Epidermal melanocyte (primary cell): Measurements from ENCODE around the gene NBEA.
"Not testable (repeated sequence)": the region's sequence is repeated elsewhere in the genome, so short reads cannot be mapped to it uniquely, and the experiment has no call there.

ENCODE experiments used
- DNase-seq: peaks from one replicate; pipeline ENCODE4 v3.0.0; 2011; ENCODE audit warnings: low spot score; ENCODE audit not compliant: insufficient read length

Gene NBEA

GRCh38 chr13:35387682-35388250 lies 445.7 kb downstream of the NBEA start:
- no peak for DNase-seq

DNA sequence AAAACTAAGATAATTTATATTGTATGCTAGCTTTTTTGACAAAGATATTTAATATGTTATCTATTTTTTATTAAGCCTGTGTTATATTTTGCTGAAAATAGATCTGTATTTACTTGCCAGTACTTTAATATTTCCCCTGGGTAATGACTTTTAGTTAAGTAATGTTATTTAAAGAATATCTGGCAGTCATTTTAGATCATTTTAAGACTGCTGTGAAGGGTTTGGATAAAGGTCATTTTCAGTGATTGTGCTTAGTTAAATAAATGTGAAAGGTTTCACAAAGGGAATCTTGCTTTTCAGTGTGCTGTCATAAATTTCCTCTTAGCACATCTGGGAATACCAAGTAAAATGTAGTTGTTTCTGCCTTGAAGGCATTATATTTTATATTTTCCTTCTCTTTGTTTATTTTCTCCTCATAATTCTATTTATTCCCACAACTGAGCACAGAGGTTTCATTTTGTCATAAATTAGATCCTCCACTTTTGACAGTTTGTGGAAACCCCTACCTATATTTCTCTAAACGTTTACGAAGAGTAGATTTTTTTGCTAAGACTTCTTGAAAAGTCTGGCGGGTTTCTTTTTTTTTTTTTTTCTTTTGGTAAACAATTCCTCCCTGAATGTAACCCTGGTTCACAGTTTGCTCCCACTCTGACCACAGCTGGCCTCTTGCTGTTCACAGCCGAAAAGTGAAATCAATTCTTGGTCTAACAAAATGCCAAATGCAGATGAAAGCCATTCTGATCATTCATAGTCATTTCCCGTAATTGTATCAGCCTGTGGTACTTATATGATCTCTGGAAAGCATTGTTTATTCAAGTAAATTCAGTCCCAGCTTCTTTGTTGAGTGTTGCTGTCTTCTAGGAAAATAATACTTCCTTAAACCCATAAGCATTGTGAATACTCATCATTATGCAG lies 446.6 kb downstream of the NBEA start:
- no peak for DNase-seq

DNA sequence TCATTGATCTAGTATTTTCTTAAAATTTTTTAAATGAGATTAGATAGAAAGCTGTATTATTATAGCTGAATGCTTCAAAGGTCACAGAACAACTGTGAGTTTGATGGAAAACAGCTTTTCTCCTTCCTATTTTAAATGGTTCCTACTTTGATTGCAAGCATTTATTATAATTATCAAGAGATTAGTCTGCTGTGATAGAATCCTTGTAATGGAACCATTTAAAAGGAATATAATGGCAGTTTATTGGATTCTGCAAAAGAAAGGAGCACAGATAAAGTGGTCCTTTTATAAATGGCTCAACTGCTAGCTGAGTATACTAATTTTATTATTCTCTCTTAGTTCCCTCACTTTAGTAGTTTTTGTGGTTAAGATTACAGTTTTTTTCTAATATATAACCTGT lies 447.5 kb downstream of the NBEA start:
- no peak for DNase-seq

GRCh38 chr13:35392768-35393167 lies 450.7 kb downstream of the NBEA start:
- no peak for DNase-seq

- DNase-seq = no peak
Observed at GRCh38 chr13:35393886-35394285, 451.8 kb downstream of the NBEA start.

GRCh38 chr13:35408285-35408684 lies 466.2 kb downstream of the NBEA start:
- not testable (repeated sequence) for DNase-seq

DNA sequence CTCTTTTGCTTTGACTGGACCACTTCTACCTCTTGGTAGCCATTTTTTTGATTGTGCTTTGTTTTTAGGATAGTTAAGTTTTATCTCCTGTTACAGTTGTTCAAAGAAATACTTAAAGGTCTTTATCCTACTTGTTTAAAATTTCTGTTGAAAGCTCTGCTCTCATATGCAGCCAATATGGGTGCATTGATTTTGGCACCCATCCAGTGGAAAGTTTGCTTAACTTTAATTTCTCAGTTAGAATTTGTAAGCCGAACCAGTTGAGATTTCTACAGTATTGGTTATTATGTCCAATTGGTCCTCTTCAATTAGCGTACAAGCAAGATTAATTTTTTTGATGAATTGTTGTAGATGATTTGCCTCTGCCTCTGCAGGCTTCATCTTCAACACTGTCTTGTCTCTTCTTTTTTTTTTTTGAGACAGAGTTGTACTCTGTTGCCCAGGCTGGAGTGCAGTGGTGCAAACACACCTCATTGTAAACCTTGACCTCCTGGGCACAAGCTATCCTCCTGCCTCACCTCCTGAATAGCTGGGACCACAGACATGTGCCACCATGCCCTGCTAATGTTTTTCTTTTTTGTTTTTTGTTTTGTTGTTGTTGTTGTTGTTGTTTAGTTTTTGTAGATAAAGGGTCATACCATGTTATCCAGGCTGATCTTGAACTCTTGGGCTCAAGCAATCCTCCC lies 469.1 kb downstream of the NBEA start:
- DNase-seq = no peak

DNA sequence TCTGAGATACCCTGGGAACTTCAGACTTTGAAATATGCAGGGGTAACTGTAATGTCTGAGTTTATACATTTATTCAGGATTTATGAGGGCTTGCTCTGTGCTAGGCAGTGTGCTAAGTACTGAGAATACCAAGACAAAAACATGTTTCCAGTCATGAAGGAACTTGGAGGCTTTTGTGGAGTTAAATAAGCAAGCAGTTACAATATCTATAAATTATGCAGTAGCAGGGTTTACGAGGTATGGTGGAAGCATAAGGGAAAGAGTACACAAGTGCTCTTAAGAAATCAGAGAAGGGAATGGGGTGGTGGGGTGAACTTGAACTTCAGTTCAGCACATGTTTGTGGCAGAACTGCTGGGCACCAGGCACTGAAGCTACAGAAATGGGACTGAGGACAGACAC lies 506.4 kb downstream of the NBEA start:
- DNase-seq = no peak

- DNase-seq = no peak
Observed at GRCh38 chr13:35449821-35450220, 507.8 kb downstream of the NBEA start.

- DNase-seq = no peak
Observed at GRCh38 chr13:35455022-35455421, 513.0 kb downstream of the NBEA start.

DNA sequence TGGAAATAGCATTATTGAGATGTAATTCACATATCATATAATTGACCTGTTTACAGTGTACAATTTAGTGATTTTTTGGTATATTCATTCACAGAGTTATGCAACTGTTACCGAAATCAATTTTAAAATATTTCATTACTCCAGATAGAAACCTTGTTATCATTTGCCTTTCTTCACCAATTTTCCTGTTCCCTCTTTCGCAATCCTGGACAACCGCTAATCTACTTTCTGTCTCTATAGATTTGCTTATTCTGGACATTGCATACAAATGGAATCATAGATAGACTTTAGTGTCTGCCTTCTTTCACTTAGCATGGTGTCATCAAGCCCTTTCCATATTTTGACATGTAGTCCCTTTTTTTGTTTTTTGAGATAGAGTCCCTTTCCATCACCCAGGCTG lies 515.2 kb downstream of the NBEA start:
- no peak for DNase-seq

GRCh38 chr13:35460061-35460460 lies 518.0 kb downstream of the NBEA start:
- DNase-seq = no peak

GRCh38 chr13:35465371-35465770 lies 523.3 kb downstream of the NBEA start:
- no peak for DNase-seq

DNA sequence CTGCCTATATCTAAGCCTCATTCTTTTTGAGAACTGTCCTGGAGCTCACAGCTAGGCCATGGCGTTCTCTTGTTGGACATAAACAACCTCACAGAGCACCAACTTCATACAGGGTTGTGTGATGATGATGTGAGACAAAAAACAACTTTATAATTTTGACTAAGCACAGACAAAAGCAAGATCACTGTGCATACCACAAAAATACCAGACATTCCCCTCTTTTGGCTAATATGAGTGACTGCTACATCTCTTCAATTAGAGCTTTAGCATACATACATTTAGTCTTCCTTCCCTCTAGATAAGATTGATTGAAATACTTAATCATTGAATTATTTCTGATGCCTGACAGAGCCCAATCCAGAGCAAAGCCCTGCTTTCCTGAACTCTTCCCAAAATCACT lies 526.1 kb downstream of the NBEA start:
- DNase-seq = no peak

DNA sequence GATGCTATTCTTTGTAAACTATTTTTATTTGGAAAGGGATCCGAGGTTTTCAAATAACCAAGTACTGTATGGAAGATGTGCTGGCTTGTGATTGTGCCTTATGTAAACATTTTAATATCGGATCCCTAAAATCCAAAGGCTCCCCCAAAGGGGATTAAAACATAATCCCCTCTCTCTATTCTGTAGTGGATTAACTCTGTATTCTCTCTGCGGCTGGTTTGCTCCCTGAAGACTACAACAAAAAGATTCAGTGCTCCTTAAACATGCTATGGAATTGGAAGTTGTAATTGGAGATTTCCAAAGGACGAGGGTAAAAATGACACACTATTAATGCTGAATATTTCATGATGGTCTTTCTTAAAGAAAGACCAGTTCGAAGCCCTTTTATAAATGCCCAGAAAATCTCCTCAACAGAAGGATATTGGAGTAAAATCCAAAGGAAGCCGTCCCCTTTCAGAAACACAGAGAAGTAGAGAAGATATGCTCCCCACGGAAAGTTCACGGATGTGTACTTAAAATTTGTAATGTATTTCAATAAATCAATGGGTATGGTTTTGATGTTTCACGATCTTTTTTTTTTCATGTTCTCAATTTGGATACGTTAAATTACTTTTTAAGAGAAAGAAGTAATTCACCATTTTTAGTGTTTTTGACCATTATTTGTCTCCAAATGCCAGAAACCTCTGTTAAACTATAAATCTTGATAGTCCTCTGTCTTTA lies 527.9 kb downstream of the NBEA start:
- DNase-seq = no peak

DNA sequence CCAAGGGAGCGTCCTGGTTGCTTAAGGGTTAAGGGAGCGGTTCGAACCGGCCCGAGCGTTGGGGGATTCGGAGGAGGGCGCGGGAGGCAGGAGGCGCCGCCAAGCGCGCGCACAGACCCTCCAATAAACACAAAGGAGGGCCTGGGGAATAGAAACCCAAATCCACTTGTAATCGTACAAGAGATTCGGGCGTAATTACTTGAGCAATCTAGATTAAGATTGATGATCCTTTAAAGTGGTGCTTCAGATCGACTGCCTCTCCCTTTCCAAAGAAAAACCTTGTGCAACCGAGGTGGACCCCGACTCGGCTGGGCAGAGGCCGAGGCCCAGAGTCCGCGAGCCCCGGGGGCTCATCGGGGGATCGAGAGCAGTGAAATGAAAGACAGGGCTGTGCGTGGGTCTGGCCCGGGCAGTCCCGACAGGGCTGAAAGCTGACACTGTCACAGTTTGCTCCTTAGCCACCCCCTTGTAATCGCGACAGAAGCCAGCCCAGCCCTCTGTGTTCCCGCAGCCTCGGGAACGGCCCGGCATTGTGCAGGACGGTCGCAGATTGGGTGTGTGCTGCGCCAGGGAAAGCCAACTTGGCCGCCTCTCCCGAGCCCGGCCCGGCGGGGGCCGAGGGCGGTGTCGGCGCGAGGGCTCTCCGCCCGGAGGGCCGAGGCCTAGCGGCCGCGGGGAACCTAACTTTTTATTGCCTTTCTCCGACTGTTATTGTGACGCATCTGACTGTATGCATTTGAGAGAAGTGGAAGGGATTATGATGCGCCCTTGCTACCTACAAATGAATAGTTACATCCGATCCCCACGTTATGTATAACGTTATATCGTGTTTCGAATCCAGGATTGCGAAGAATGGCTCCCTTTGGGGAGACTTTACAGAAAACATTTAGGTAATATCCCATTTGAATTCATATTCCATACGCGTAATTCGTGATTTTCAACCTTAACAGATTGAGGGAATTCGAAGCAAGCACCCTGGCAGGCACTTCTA lies 528.9 kb downstream of the NBEA start:
- DNase-seq = no peak

- DNase-seq = no peak
Observed at GRCh38 chr13:35471706-35472322, 529.7 kb downstream of the NBEA start.

GRCh38 chr13:35472323-35472881 lies 530.3 kb downstream of the NBEA start:
- DNase-seq = no peak

GRCh38 chr13:35473206-35473775 lies 531.2 kb downstream of the NBEA start:
- no peak for DNase-seq
